OCI-LY7 (cell line): ENCODE measurements around the gene SMARCAD1.

Experiments used
- CTCF ChIP-seq: fragments of 200-600 bp; sonication (generic); conservative IDR thresholded peaks from 2 replicates; pipeline ENCODE4 v1.5.1; 2014; ENCODE audit warnings: mild to moderate bottlenecking, antibody characterized with exemption, low read length, moderate library complexity, mixed read lengths
- EZH2phosphoT487 ChIP-seq: fragments of 200-600 bp; sonication (generic); IDR thresholded peaks from 2 replicates; pipeline ENCODE4 v1.6.1; 2018; ENCODE audit warnings: low read depth, borderline replicate concordance, mild to moderate bottlenecking, mixed run types, antibody characterized with exemption, low read length, moderate library complexity, mixed read lengths

GRCh38 chr4:94305466-94306225, 98.0 kb downstream of the SMARCAD1 start:
- TF ChIP-seq CTCF (no peak), EZH2phosphoT487 (no peak)
